Measurements from ENCODE around the gene FBP1. TPM values are rescaled to one million over a fixed set of nuclear protein-coding genes. Genes with fewer than 3 reads are reported as not detected.

The FBP1 gene
- total and polyA plus RNA-seq, 2 donors (not counting 3 experiments of a cell fraction or from before 2014, with no cell fraction given) = 2.5 to 3.8 TPM

- H3K27ac ChIP-seq (ENCODE audit: insufficient read depth, low read depth, low read length) = no peak overlapping the region
- H3K9ac ChIP-seq (replicated peaks; ENCODE audit: extremely low read depth, insufficient read depth, low read length) = no peak overlapping the region
- no TSS peak for BruUV-seq (replicated peaks)
- no peaks in the 10 kb centered on the region for H3K79me2 ChIP-seq (ENCODE audit: control insufficient read depth, insufficient read depth, low read length)
- H4K20me1 ChIP-seq (replicated peaks; ENCODE audit: control insufficient read depth, extremely low read depth, insufficient read depth, low read length) = no peaks in the 10 kb centered on the region
- ChIA-PET POLR2A (no interaction called here), CTCF (interaction anchor here (0.7 to 0.9 kb wide), 2 partner anchors 9 to 24 kb away, joined by 3 to 4 read pairs; no protein-coding TSS in a partner anchor)
- H3K27me3 ChIP-seq (ENCODE audit: control insufficient read depth in 2 of 2, insufficient read depth in 2 of 2, low read length in 2 of 2) = peaks cover 3% of the 10 kb centered on the region in 2 experiments
- dilution Hi-C loops (cut with MboI; ENCODE audit: extremely low pct_ligation_motif_present, low sequenced_read_pairs) = no loop called here
- DNase-seq (ENCODE audit: low read depth, low spot score) (peak; percentile 53), FAIRE-seq (peak; percentile 87)
- peak overlapping the region; percentile 8 for H2AFZ ChIP-seq (ENCODE audit: low read depth, low read length)
- no peaks in the 10 kb centered on the region for H3K36me3 ChIP-seq (ENCODE audit: control insufficient read depth in 2 of 2, extremely low read depth in 1 of 2, insufficient read depth in 2 of 2, low read length in 2 of 2)
- TF ChIP-seq CTCF (IDR thresholded peaks at IDR 0.05; ENCODE audit: extremely low read depth in 1 of 2, insufficient read depth in 1 of 2, low read depth in 1 of 2, low read length in 2 of 2) = peak; percentile 67 to 79
- no peak for TF ChIP-seq EZH2 (IDR thresholded peaks at IDR 0.05; ENCODE audit: borderline replicate concordance, low read depth, low read length, severe bottlenecking)
- TF ChIP-seq JUN (IDR thresholded peaks at IDR 0.05; ENCODE audit: borderline replicate concordance, insufficient read depth, insufficient read length, low read depth) = no peak
- intact Hi-C loops (cut with micrococcal nuclease) = loop anchor here (1.0 to 10.0 kb wide), 3 partner anchors 49 to 589 kb away; no protein-coding TSS in a partner anchor
- no peaks in the 10 kb centered on the region for H3K9me3 ChIP-seq (replicated peaks; ENCODE audit: control insufficient read depth, insufficient read depth, low read length)
- H3K4me1 ChIP-seq (ENCODE audit: control insufficient read depth, extremely low read depth, insufficient read depth, low read length) = no peaks in the 10 kb centered on the region
- no peak overlapping the region for H3K4me2 ChIP-seq (ENCODE audit: insufficient read depth, low read length)
- H3K4me3 ChIP-seq (replicated peaks in 1 of 3; ENCODE audit: insufficient read depth in 1 of 3, low read depth in 1 of 3, low read length in 3 of 3) = no peak overlapping the region
- H3K9me1 ChIP-seq (replicated peaks; ENCODE audit: control insufficient read depth, extremely low read depth, insufficient read depth, low read length) = no peaks in the 10 kb centered on the region
Observed at GRCh38 chr9:94603259-94604160, 35.8 kb downstream of the FBP1 start.
